Upper lobe of left lung (tissue), 4 donors: ENCODE data around the gene ACOXL.

Experiments
- POLR2A ChIP-seq, 4 donors: fragments of 450-650 bp; IDR thresholded peaks; one replicate each; pipeline ENCODE4 v1.5.1; 2016 to 2017; ENCODE audit warnings: antibody characterized with exemption in 4 of 4, mild to moderate bottlenecking in 2 of 4
- POLR2AphosphoS5 ChIP-seq, 2 donors: sonication (generic); formaldehyde crosslinking; IDR thresholded peaks; one replicate each; pipeline ENCODE4 v1.5.1; 2017; ENCODE audit warnings: antibody characterized with exemption in 2 of 2
- TF ChIP-seq, protein P1 (sequence below), 6 experiments: fragments of 450-650 bp in 4 of 6; fragments of 200-600 bp in 2 of 6; sonication (generic) in 2 of 6; IDR thresholded peaks; one replicate each; pipeline ENCODE4 v1.5.1; 2016 to 2019; ENCODE audit warnings: antibody characterized with exemption in 6 of 6

GRCh38 chr2:111135237-111135909 lies 403.0 kb downstream of the ACOXL start:
- TF ChIP-seq, protein P1, sequence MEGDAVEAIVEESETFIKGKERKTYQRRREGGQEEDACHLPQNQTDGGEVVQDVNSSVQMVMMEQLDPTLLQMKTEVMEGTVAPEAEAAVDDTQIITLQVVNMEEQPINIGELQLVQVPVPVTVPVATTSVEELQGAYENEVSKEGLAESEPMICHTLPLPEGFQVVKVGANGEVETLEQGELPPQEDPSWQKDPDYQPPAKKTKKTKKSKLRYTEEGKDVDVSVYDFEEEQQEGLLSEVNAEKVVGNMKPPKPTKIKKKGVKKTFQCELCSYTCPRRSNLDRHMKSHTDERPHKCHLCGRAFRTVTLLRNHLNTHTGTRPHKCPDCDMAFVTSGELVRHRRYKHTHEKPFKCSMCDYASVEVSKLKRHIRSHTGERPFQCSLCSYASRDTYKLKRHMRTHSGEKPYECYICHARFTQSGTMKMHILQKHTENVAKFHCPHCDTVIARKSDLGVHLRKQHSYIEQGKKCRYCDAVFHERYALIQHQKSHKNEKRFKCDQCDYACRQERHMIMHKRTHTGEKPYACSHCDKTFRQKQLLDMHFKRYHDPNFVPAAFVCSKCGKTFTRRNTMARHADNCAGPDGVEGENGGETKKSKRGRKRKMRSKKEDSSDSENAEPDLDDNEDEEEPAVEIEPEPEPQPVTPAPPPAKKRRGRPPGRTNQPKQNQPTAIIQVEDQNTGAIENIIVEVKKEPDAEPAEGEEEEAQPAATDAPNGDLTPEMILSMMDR (IDR thresholded peaks at IDR 0.05), result no peak
- no peak for TF ChIP-seq POLR2AphosphoS5 (IDR thresholded peaks at IDR 0.05)
- TF ChIP-seq POLR2A (IDR thresholded peaks at IDR 0.05), result no peak
